ENCODE data around the gene TMEM212.

- TF ChIP-seq EZH2 (IDR thresholded peaks at IDR 0.05) (no peak), POLR2AphosphoS5 (IDR thresholded peaks at IDR 0.05; ENCODE audit: borderline replicate concordance, low read depth, low read length) (no peak)
Observed at GRCh38 chr3:171840445-171840810, 2.7 kb upstream of the TMEM212 start.

All from SK-N-MC (cell line).